PC-9 (cell line): ENCODE data around the gene AGAP1.

Experiments
- EZH2 ChIP-seq: fragments of 200-600 bp; sonication (generic); IDR thresholded peaks from 2 replicates; pipeline ENCODE4 v1.8.0; 2017; ENCODE audit warnings: antibody characterized with exemption, low read depth
- TF ChIP-seq, protein P1 (sequence below): fragments of 200-600 bp; sonication (generic); conservative IDR thresholded peaks from 2 replicates; pipeline ENCODE4 v1.6.1; 2017; ENCODE audit warnings: mixed run types, antibody characterized with exemption, mild to moderate bottlenecking, moderate library complexity

DNA sequence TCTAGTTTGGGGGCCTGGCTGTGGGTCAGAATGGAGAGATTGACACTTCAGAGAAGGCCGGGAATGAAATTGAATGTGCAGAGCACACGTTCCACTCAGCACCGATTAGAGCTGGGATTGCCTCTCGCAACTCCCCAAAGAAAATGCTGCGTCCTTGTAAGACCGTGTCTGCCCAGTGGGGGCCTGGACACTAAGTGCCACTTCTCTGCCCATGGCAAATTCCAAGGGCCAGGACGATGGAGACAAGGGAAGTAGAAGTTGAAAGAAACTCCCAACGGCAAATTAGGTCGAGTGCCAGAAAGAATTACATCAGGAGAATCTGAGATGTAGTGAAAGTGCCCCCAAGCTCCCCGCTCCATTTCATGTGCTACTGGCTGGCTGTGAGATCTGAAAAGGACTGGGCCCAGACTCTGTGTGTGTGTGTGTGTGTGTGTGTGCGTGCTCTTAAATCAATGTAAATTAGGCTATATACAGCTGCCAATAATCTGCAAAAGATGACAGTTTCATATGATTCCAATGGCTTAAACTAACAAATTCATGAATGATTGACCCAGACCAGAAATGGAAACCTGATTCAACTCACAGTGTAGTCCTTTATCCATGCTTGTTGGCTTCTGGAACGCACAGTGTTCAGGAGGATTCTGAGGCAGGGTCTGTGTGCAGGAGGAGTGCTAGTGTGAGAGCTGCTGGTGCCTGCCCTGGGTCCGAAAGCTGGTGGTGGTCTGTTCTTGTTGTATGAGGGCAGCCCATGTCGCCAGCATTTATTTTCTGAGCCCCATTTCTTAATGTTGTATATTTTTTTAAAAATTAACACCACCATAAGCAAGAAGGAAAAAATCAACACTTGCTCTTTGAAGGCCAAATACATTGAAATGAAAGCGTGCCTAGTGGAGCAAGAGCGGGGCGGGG, 234.3 kb downstream of the AGAP1 start:
- TF ChIP-seq, protein P1, sequence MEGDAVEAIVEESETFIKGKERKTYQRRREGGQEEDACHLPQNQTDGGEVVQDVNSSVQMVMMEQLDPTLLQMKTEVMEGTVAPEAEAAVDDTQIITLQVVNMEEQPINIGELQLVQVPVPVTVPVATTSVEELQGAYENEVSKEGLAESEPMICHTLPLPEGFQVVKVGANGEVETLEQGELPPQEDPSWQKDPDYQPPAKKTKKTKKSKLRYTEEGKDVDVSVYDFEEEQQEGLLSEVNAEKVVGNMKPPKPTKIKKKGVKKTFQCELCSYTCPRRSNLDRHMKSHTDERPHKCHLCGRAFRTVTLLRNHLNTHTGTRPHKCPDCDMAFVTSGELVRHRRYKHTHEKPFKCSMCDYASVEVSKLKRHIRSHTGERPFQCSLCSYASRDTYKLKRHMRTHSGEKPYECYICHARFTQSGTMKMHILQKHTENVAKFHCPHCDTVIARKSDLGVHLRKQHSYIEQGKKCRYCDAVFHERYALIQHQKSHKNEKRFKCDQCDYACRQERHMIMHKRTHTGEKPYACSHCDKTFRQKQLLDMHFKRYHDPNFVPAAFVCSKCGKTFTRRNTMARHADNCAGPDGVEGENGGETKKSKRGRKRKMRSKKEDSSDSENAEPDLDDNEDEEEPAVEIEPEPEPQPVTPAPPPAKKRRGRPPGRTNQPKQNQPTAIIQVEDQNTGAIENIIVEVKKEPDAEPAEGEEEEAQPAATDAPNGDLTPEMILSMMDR: no peak
- TF ChIP-seq EZH2: no peak
